MCF 10A (cell line): ENCODE results near the gene ACER1. TPM values are rescaled to one million over a fixed set of nuclear protein-coding genes. Genes with fewer than 3 reads are reported as not detected.

Experiments used
- BruUV-seq: library from RNA; stranded (reverse); fragments of 400-500 nt; replicated peaks from 2 replicates; lab custom pipeline; 2021; lab: Mats Ljungman, UMichigan
- CTCF ChIA-PET: fragments of 300-600 bp; sonication (Branson Sonifier 250); formaldehyde crosslinking; extraction: SDS; loops from one replicate; lab custom pipeline; 2021; ENCODE audit warnings: antibody characterized with exemption, inconsistent platforms; lab: Yijun Ruan, JAX
- POLR2A ChIA-PET: fragments of 300-600, 350-650 bp; sonication (Branson Sonifier 250); formaldehyde crosslinking; extraction: SDS; loops from one replicate; lab custom pipeline; 2020; ENCODE audit warnings: antibody characterized with exemption, inconsistent platforms; lab: Yijun Ruan, JAX
- DNase-seq: peaks from one replicate; pipeline ENCODE4 v3.0.0-alpha.2; 2018; ENCODE audit not compliant: unreplicated experiment
- H3K27ac Mint-ChIP-seq: one replicate; pipeline ENCODE4 v1.8.0; 2022; ENCODE audit warnings: mild to moderate bottlenecking, low read depth, mixed read lengths; ENCODE audit not compliant: unreplicated experiment
- H3K27me3 Mint-ChIP-seq: one replicate; pipeline ENCODE4 v1.8.0; 2022; ENCODE audit warnings: mixed read lengths; ENCODE audit not compliant: insufficient read depth, unreplicated experiment
- H3K36me3 Mint-ChIP-seq: one replicate; pipeline ENCODE4 v1.8.0; 2022; ENCODE audit warnings: mild to moderate bottlenecking, moderate library complexity, mixed read lengths; ENCODE audit not compliant: insufficient read depth, unreplicated experiment
- H3K4me1 Mint-ChIP-seq: one replicate; pipeline ENCODE4 v1.8.0; 2022; ENCODE audit warnings: mixed read lengths; ENCODE audit not compliant: insufficient read depth, unreplicated experiment
- H3K4me3 Mint-ChIP-seq: one replicate; pipeline ENCODE4 v1.8.0; 2022; ENCODE audit warnings: mild to moderate bottlenecking, moderate library complexity, mixed read lengths; ENCODE audit not compliant: unreplicated experiment
- H3K9me3 Mint-ChIP-seq: one replicate; pipeline ENCODE4 v1.8.0; 2022; ENCODE audit warnings: mixed read lengths; ENCODE audit not compliant: unreplicated experiment
- CTCF ChIP-seq: fragments of 200-600 bp; IDR thresholded peaks from one replicate; pipeline ENCODE4 v1.8.0; 2022; ENCODE audit warnings: antibody characterized with exemption, mild to moderate bottlenecking; ENCODE audit not compliant: unreplicated experiment
- intact Hi-C: fragments of 100-400 bp; cut with micrococcal nuclease; formaldehyde crosslinking; loops from 2 replicates; pipeline ENCODE4 v1.14.1; 2022
- total RNA-seq: library from RNA; stranded (reverse); gene quantifications from 2 replicates; pipeline ENCODE4 v1.2.3, GENCODE V29; 2022

Gene ACER1
- total RNA-seq, 1 experiment from 2014 or later = not detected

- ChIA-PET CTCF (interaction anchor here (0.6 to 1.0 kb wide), 4 partner anchors 18 to 102 kb away, joined by 3 to 4 read pairs (median 4); no protein-coding TSS in a partner anchor), POLR2A (no interaction called here)
- BruUV-seq = no TSS peak
Measured at GRCh38 chr19:6279931-6280591, 53.4 kb downstream of the ACER1 start, which contains the start of gene MLLT1. Gene MLLT1 (minus strand): TSS chr19:6279975. CDS start chr19:6279784, 191 bp downstream.

GRCh38 chr19:6279620-6279930, 53.8 kb downstream of the ACER1 start:
- intact Hi-C loops = no loop called here
- no TSS peak for BruUV-seq

More at GRCh38 chr19:6279931-6280591, 53.4 kb downstream of the ACER1 start, which contains the start of gene MLLT1:
- intact Hi-C loops = no loop called here
- H3K27ac Mint-ChIP-seq = peak within 1 kb of the TSS; percentile 98
- DNase-seq = peak; percentile 97
- H3K36me3 Mint-ChIP-seq = peaks cover 17% of the 10 kb centered on the region
- peak within 1 kb of the TSS; percentile 100 for H3K4me3 Mint-ChIP-seq
- peak; percentile 80 for TF ChIP-seq CTCF
- H3K27me3 Mint-ChIP-seq = no peaks in the 10 kb centered on the region
- H3K9me3 Mint-ChIP-seq = no peaks in the 10 kb centered on the region
- H3K4me1 Mint-ChIP-seq = peaks cover 24% of the 10 kb centered on the region

GRCh38 chr19:6278740-6279619, 54.4 kb downstream of the ACER1 start:
- Mint-ChIP-seq H3K4me3 (peak overlapping the region; percentile 100), H3K4me1 (peaks cover 32% of the 10 kb centered on the region), H3K27ac (peak overlapping the region; percentile 98), H3K27me3 (no peaks in the 10 kb centered on the region), H3K36me3 (peaks cover 20% of the 10 kb centered on the region), H3K9me3 (no peaks in the 10 kb centered on the region)
- no TSS peak for BruUV-seq
- TF ChIP-seq CTCF = no peak
- ChIA-PET CTCF (interaction anchor here (0.6 to 1.0 kb wide), 6 partner anchors 11 to 160 kb away, joined by 3 to 6 read pairs (median 4); no protein-coding TSS in a partner anchor), POLR2A (interaction anchor here (0.5 to 1.1 kb wide), 4 partner anchors 40 to 1478 kb away, joined by 3 to 5 read pairs (median 3); partner anchors contain the start of gene CLPP)
- intact Hi-C loops = no loop called here
- no peak for DNase-seq

More at GRCh38 chr19:6279620-6279930, 53.8 kb downstream of the ACER1 start:
- ChIA-PET CTCF (no interaction called here), POLR2A (interaction anchor here (0.5 to 1.1 kb wide), 4 partner anchors 41 to 1479 kb away, joined by 3 to 5 read pairs (median 3); partner anchors contain the start of gene CLPP)
- Mint-ChIP-seq H3K9me3 (no peaks in the 10 kb centered on the region), H3K4me3 (peak overlapping the region; percentile 100), H3K27me3 (no peaks in the 10 kb centered on the region), H3K4me1 (peaks cover 26% of the 10 kb centered on the region), H3K36me3 (peaks cover 17% of the 10 kb centered on the region), H3K27ac (peak overlapping the region; percentile 98)
- TF ChIP-seq CTCF = no peak
- DNase-seq = no peak

GRCh38 chr19:6278051-6278450, 55.4 kb downstream of the ACER1 start:
- peak overlapping the region; percentile 98 for H3K27ac Mint-ChIP-seq

More at GRCh38 chr19:6278051-6278450, 55.4 kb downstream of the ACER1 start:
- Mint-ChIP-seq H3K27me3 (no peaks in the 10 kb centered on the region), H3K4me1 (peaks cover 42% of the 10 kb centered on the region), H3K4me3 (peak overlapping the region; percentile 100), H3K36me3 (peaks cover 27% of the 10 kb centered on the region), H3K9me3 (no peaks in the 10 kb centered on the region)
- intact Hi-C loops = no loop called here
- DNase-seq = no peak
- no peak for TF ChIP-seq CTCF
- ChIA-PET CTCF (no interaction called here), POLR2A (no interaction called here)
- BruUV-seq = no TSS peak
